ENCODE results near the gene SPRR1B. TPM values are rescaled to one million over a fixed set of nuclear protein-coding genes. Genes with fewer than 3 reads are reported as not detected.

The SPRR1B gene
- total and polyA plus RNA-seq, 2 of the 13 experiments (the other 11 are each of a cell fraction or from before 2014, with no cell fraction given), result not detected

DNA sequence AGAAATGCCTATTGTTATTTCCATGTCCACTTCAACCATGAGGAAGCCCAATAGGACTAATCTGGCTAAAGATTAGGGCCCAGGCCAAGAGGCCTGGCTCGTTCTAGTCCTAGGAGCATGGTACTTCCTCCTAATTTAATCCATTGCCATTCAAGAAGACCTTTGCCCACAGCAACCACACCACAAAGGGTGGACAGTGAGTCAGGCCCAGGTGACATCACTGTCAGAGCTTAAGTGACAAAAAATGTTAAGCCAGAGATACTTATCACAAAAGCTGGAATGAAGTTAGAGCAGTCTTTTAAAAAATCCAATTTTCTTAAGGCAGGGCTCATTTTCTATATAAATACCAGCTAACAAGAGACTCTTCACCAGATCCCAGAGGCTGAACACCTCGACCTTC lies 29.6 kb upstream of the SPRR1B start, which contains the start of gene SPRR3:
SPRR3 (plus strand) TSS at position 368 of the 400 bp plus-strand sequence. CDS start 1,272 bp downstream, outside the sequence.
- POLR2A ChIA-PET, result no interaction called here
- in situ Hi-C loops (cut with HindIII; ENCODE audit: extremely low pct_ligation_motif_present, low pct_unique_long_range_greater_than_20kb), result no loop called here
- no peak for DNase-seq (ENCODE audit: low spot score)
- Histone ChIP-seq H3K9me3 (ENCODE audit: low read length) (no peaks in the 10 kb centered on the region), H2AFZ (ENCODE audit: low read length) (no peak within 1 kb of the TSS), H3K27ac (ENCODE audit: extremely low read length, insufficient read depth, low read length) (no peak within 1 kb of the TSS), H3K9ac (ENCODE audit: insufficient read depth, low read depth, low read length) (no peak within 1 kb of the TSS), H3K4me1 (ENCODE audit: insufficient read depth, low read length) (no peaks in the 10 kb centered on the region), H4K20me1 (ENCODE audit: insufficient read depth, low read length) (no peaks in the 10 kb centered on the region), H3K27me3 (ENCODE audit: control insufficient read depth in 1 of 2, insufficient read depth in 2 of 2, low read length in 2 of 2) (no peaks in the 10 kb centered on the region), H3K36me3 (replicated peaks in 1 of 2; ENCODE audit: control insufficient read depth in 1 of 2, insufficient read depth in 2 of 2, low read length in 2 of 2) (no peaks in the 10 kb centered on the region), H3K79me2 (ENCODE audit: insufficient read depth, low read length) (no peaks in the 10 kb centered on the region), H3K4me2 (ENCODE audit: low read depth, low read length) (no peak within 1 kb of the TSS), H3K4me3 (replicated peaks in 1 of 3; ENCODE audit: insufficient read depth in 1 of 3, low read depth in 2 of 3, low read length in 3 of 3) (no peak within 1 kb of the TSS)
- WGBS (ENCODE audit: low lambda C conversion rate), result 0% methylated on average over 1 of the region's 2 CpGs
- TF ChIP-seq NCOR1 (IDR thresholded peaks at IDR 0.05; ENCODE audit: borderline replicate concordance, low read length) (no peak), NR2C2 (CRISPR knock-in tag; IDR thresholded peaks at IDR 0.05; ENCODE audit: borderline replicate concordance) (no peak), TSC22D2 (CRISPR knock-in tag; IDR thresholded peaks at IDR 0.05; ENCODE audit: borderline replicate concordance) (no peak), NFYB (CRISPR knock-in tag; IDR thresholded peaks at IDR 0.05) (no peak), YY1 (IDR thresholded peaks at IDR 0.05; ENCODE audit: insufficient read depth, insufficient replicate concordance, low read depth, low read length) (no peak), ZNF564 (CRISPR knock-in tag; IDR thresholded peaks at IDR 0.05) (no peak), RBM22 (optimal IDR thresholded peaks at IDR 0.05; ENCODE audit: low read length) (no peak), SAP130 (CRISPR knock-in tag; IDR thresholded peaks at IDR 0.05; ENCODE audit: low read depth) (no peak), NR2F2 (IDR thresholded peaks at IDR 0.05; ENCODE audit: borderline replicate concordance, low read depth) (no peak), HOXA7 (CRISPR knock-in tag; IDR thresholded peaks at IDR 0.05) (no peak), MIER3 (CRISPR knock-in tag; IDR thresholded peaks at IDR 0.05; ENCODE audit: borderline replicate concordance) (no peak), ARID2 (CRISPR knock-in tag; IDR thresholded peaks at IDR 0.05; ENCODE audit: borderline replicate concordance) (no peak), SUZ12 (IDR thresholded peaks at IDR 0.05; ENCODE audit: low read depth, low read length) (no peak), NR3C1 (CRISPR knock-in tag; IDR thresholded peaks at IDR 0.05) (no peak)
- TF ChIP-seq, protein P1, sequence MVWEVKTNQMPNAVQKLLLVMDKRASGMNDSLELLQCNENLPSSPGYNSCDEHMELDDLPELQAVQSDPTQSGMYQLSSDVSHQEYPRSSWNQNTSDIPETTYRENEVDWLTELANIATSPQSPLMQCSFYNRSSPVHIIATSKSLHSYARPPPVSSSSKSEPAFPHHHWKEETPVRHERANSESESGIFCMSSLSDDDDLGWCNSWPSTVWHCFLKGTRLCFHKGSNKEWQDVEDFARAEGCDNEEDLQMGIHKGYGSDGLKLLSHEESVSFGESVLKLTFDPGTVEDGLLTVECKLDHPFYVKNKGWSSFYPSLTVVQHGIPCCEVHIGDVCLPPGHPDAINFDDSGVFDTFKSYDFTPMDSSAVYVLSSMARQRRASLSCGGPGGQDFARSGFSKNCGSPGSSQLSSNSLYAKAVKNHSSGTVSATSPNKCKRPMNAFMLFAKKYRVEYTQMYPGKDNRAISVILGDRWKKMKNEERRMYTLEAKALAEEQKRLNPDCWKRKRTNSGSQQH (CRISPR knock-in tag; IDR thresholded peaks at IDR 0.05; ENCODE audit: low read depth), result no peak
- TF ChIP-seq, protein P2, sequence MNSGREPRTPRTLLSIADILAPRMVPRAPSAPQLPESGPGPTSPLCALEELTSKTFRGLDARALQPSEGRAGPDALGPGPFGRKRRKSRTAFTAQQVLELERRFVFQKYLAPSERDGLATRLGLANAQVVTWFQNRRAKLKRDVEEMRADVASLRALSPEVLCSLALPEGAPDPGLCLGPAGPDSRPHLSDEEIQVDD (CRISPR knock-in tag; IDR thresholded peaks at IDR 0.05; ENCODE audit: borderline replicate concordance), result no peak
- TF ChIP-seq, protein P3, sequence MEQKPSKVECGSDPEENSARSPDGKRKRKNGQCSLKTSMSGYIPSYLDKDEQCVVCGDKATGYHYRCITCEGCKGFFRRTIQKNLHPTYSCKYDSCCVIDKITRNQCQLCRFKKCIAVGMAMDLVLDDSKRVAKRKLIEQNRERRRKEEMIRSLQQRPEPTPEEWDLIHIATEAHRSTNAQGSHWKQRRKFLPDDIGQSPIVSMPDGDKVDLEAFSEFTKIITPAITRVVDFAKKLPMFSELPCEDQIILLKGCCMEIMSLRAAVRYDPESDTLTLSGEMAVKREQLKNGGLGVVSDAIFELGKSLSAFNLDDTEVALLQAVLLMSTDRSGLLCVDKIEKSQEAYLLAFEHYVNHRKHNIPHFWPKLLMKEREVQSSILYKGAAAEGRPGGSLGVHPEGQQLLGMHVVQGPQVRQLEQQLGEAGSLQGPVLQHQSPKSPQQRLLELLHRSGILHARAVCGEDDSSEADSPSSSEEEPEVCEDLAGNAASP (CRISPR knock-in tag; IDR thresholded peaks at IDR 0.05; ENCODE audit: borderline replicate concordance), result no peak
- intact Hi-C loops (cut with micrococcal nuclease; ENCODE audit: unreplicated experiment), result no loop called here
- no peak for ATAC-seq
- FAIRE-seq, result no peak
- CTCF ChIA-PET (ENCODE audit: low intra/inter-chr PET ratio, low total read pairs), result no interaction called here
- BruUV-seq (replicated peaks), result no TSS peak
